ENCODE data around the gene SNRPA1.
"Not testable (repeated sequence)": the region's sequence is repeated elsewhere in the genome, so short reads cannot be mapped to it uniquely, and the experiment has no call there.

Gene SNRPA1

GRCh38 chr15:101305820-101306255 is 10.8 kb upstream of the SNRPA1 start:
- FAIRE-seq (no peak), DNase-seq (ENCODE audit: extremely low spot score, insufficient read length, low read depth) (no peak)

DNA sequence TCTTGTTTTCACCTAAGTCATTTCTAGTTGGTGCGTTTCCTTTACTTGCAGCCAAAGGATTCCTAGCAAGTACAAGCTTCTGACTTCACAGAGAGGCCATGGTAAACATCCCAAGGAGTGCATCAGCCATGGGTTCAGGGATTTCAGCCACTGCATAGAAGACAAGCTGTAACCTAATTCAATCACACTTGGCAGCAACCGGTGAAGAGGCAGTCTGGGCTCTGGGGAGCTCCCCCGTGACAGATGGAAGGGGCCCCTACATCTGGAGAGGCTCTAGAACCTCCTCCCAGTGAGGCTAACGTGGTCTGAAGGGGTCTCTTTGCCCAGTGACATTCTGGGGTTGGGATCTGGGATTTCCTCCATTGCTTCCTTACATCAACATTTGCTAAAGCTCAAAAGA is 8.4 kb upstream of the SNRPA1 start:
- DNase-seq (ENCODE audit: extremely low spot score, insufficient read length, low read depth) (no peak), FAIRE-seq (no peak)

GRCh38 chr15:101296418-101297405 is 1.7 kb upstream of the SNRPA1 start:
- no peak for DNase-seq (ENCODE audit: extremely low spot score, insufficient read length, low read depth)
- no peak for FAIRE-seq

DNA sequence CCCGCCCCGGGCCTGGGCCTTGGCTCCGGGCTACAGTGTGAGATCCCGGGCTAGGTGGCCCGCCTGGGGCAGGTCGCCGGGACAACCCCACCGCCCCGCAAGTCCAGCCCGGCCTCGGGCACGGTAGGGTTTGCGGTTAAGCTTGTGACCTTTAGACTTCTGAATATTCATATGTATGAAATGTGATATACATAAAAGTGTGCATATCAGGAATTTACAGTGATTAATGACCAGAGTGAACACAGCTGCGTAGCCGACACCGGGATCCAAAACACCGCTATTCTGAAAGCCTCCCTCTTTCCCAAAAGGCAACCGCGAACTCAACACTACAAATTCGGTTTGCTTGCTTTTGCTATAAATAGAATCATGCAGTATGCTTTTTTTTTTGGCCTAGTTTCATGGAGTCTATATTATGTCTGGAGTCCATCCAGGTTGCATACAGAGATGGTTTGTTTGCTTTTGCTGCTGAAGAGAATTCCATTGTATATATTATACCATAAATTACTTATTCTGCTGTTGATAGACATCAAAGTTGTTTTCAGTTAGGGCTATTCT is 636 bp upstream of the SNRPA1 start:
- FAIRE-seq: no peak
- no peak for DNase-seq (ENCODE audit: extremely low spot score, insufficient read length, low read depth)

DNA sequence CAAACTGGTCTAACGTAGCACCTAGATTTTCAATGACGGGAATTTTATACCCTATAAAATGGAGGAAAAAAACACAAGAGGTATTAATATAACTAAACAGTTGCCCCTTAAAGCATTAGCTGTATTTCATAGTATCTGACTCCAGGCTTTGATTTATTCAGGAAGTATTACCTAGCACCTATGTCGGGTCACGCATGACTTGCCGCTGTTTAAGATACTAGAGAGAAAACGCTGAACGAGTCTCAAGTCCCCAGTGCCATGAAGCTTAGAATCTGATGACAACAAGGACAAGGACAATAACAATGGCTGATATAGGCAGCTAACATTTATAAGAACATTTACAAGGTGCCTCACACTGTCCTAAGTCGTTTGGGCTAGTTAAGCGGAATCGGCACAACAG is 1.9 kb downstream of the SNRPA1 start:
- DNase-seq (ENCODE audit: extremely low spot score, insufficient read length, low read depth): no peak
- FAIRE-seq: no peak

DNA sequence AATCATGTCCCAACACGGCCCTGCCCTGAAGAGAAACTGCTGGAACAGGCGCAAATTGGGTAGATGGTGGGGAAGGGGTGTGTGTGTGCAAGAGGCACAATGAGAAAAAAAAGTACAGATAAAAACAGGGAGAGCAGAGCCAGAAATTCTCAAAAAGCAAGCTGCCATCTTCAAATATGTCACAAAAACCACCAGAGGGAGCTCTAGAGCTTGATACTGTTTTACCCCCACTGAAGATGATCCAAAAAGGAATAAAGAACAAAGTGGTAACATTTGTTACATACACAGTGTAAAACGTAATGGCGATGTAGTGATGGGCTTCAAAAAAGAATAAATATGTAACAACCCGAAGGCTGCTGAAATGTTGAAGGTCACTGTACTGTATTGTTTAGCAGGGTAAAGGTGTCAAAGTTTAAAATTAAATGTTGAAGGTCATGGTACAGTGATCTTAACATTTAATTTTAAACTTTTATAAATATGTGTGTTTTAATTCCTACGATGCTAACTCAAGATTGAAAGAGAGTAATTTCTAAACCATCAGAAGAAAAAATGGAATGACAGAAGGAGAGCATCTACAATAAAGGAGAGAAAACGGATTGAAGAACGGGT is 6.0 kb downstream of the SNRPA1 start:
- FAIRE-seq (peak; percentile 45), DNase-seq (ENCODE audit: extremely low spot score, insufficient read length, low read depth) (no peak)

DNA sequence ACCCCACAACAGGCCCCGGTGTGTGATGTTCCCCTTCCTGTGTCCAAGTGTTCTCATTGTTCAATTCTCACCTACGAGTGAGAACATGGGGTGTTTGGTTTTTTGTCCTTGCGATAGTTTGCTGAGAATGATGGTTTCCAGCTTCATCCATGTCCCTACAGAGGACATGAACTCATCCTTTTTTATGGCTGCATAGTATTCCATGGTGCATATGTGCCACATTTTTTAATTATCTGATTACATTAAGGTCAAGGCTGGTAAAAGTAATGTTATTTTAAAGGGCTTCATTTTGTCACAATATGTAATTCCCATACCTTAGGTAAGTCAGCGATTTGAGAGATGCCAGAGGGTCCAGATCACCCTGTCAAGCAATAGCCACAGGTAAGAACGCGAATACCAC is 7.7 kb downstream of the SNRPA1 start:
- DNase-seq (ENCODE audit: extremely low spot score, insufficient read length, low read depth); FAIRE-seq: not testable (repeated sequence)

GRCh38 chr15:101286471-101287114 is 8.5 kb downstream of the SNRPA1 start:
- FAIRE-seq: no peak
- no peak for DNase-seq (ENCODE audit: extremely low spot score, insufficient read length, low read depth)

- DNase-seq (ENCODE audit: extremely low spot score, insufficient read length, low read depth): no peak
- FAIRE-seq: no peak
Measured at GRCh38 chr15:101283931-101284330, 11.1 kb downstream of the SNRPA1 start.

- no peak for DNase-seq (ENCODE audit: extremely low spot score, insufficient read length, low read depth)
Measured at GRCh38 chr15:101280007-101280406, 15.0 kb downstream of the SNRPA1 start.

DNA sequence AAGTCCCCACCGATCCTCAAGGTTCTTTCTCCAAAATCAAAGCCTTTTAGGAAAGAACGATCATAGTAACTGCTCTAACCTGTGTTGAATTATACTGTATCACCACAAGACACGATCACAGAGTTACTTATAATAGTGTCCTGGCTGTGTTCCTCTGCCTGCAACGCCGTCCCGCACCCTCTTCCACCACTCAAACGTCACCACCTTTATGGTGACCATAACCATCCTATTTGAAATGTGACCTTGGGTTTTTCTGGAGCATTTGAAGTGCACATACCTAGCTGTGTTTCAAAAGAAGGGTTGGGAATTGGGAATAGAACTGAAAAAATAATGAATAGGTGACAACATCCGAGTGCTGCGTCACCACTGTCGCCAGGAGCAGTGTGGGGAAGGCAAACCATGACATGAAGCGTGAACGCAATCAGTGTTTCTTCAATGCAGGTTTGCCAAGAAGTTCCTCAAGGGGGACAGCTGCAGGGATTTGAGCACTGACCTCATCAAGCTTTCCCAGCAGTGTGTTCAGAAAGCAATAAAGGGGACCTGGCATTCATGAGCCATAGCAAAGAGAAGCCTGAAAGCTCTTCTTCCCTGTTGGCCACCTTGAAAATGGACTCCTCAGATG is 17.0 kb downstream of the SNRPA1 start:
- no peak for DNase-seq (ENCODE audit: extremely low spot score, insufficient read length, low read depth)
- FAIRE-seq: no peak

More at GRCh38 chr15:101280007-101280406, 15.0 kb downstream of the SNRPA1 start:
- no peak for FAIRE-seq

GRCh38 chr15:101277038-101277822 is 17.8 kb downstream of the SNRPA1 start, which contains the start of gene SELENOS:
Gene SELENOS, minus strand, starts transcription at chr15:101277485. Its CDS starts 68 bp downstream, at chr15:101277417.
- FAIRE-seq: peak; percentile 84
- peak; percentile 86 for DNase-seq (ENCODE audit: extremely low spot score, insufficient read length, low read depth)

- FAIRE-seq (peak; percentile 80), DNase-seq (ENCODE audit: extremely low spot score, insufficient read length, low read depth) (no peak)
Measured at GRCh38 chr15:101276501-101277037, 18.5 kb downstream of the SNRPA1 start.

DNA sequence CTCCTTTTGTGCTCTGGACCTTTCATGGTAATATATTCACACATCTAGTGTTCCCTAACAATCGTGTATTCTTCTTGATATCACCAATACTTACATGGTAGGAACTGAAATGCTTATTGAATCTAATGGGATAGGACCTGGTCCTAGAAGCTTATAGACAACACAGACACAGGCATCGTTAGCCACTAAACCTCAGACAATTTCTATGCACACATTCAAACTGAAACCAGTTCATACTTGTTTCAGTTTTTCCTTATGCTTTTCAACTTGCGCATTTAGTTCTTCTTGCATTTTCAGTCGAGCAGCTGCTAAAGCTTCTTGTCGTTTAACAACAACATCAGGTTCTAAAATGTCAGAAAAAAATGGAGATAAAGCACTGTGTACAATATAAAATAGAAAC is 20.0 kb downstream of the SNRPA1 start:
- peak; percentile 85 for FAIRE-seq
- DNase-seq (ENCODE audit: extremely low spot score, insufficient read length, low read depth): no peak

- DNase-seq (ENCODE audit: extremely low spot score, insufficient read length, low read depth) (no peak), FAIRE-seq (no peak)
Measured at GRCh38 chr15:101273534-101273933, 21.5 kb downstream of the SNRPA1 start.

GRCh38 chr15:101272584-101272983 is 22.5 kb downstream of the SNRPA1 start:
- no peak for FAIRE-seq
- no peak for DNase-seq (ENCODE audit: extremely low spot score, insufficient read length, low read depth)

DNA sequence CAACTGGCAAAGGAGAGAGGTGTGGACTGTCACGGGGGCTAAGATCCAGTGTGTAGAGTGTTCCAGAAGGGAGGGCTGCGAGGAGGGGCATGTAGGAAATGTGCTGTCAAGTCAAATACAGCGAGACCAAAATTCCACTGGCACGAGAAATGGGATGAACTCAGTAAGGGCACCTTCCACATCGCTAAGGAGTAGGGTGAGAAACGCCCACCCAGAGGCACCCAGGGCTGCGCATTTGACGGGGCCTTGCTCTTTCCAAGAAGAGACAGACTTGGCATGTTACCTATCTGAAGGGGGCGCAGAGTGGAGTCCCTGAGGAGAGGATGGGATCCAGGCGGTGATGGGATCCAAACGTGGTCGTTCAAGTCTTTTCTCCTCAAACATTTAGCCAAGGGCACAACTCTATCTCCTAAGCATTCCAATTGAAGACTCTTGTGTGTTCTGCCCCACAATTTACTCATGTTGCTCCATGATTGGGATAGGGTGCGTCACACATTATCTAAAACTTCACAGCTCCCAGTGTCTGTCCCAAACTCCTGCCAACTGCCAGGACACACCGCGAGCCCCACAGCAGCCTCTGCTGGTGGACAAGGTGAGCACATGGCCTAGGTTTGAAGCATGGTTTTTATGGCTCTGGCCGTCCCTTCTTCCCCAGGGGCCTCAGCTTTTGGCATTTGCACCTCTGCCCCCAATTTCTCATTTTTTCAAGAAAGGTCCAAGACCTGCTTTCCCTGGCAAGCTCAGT is 25.4 kb downstream of the SNRPA1 start:
- DNase-seq (ENCODE audit: extremely low spot score, insufficient read length, low read depth): no peak
- FAIRE-seq: no peak
